Middle frontal gyrus (tissue), 1 donor: Measurements from ENCODE around the gene FOXN3.
"Not testable (repeated sequence)": the region's sequence is repeated elsewhere in the genome, so short reads cannot be mapped to it uniquely, and the experiment has no call there.

Source experiments
- DNase-seq: peaks from one replicate; pipeline ENCODE4 v3.0.0-alpha.2; 2015; ENCODE audit warnings: low spot score; ENCODE audit errors: extremely low spot score

FOXN3 gene

DNA sequence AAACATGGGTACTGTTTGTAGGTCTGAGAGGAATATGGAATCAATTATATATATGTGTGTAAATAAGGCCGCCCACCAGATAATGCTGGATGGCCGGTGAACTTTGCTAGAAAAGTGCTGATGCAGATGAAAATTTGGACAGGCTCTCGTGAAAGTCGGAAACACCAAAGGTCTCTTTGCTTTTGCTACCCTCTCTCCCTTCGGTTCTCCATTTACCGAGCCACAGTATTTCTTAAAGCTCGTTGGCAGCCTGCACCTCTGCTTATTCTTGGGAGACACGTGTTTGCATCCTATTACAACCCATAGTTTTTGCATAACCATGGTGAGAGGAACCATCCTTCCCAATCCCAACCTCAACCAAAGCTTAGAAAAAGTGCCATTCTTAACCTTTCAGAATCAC is 109.6 kb downstream of the FOXN3 start:
- DNase-seq = no peak

DNA sequence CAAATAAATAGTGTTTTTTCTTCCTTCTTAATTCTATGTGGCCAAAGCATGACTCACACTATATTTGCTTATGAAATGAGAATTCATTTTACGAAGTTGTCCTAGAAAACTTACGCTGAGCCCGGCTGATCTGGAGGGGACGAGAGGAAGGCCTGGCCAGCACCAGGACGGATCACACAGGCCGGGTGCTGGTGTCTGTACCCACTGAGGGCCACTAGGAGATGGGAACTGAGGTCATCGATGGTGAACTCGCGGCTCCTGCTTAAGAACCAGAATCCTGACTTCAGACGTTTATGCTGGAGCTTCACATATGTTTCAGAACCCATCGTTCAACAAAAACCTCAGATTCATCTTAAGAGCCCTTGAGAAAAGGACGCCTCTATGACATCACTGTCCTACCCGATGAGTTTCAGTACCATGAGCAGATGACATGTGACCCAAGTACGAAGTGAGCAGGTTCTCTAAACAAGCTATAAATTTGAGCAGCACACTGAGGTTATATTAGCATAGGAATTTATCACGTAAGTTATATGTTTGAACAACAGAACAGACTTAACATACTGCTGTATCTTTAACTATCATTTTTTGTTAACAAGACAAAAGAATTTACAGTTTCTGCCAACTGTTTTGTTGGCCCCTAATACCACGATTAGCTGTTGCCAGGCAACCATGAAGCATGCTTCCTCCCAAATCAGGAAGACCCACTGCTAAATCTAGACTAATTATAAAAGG is 111.9 kb downstream of the FOXN3 start:
- no peak for DNase-seq

DNA sequence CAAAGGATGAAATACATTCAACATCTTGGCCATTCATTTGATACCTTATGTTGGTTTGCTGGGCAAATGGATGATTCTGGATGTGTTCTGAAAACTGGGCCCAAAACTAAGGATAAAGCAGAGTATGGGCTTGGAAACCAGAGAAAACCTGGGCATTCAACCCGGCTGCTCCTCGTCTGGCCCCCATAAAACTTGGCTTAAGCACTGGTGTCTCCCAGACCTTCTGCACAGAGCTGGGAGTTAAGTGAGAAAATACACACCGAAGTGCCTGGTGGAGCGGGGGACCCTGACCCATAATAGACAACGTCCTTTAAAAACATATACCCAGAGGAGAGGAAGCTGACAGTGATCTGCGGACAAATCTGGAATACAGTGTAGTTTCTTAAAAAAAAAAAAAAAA is 112.5 kb downstream of the FOXN3 start:
- no peak for DNase-seq

DNA sequence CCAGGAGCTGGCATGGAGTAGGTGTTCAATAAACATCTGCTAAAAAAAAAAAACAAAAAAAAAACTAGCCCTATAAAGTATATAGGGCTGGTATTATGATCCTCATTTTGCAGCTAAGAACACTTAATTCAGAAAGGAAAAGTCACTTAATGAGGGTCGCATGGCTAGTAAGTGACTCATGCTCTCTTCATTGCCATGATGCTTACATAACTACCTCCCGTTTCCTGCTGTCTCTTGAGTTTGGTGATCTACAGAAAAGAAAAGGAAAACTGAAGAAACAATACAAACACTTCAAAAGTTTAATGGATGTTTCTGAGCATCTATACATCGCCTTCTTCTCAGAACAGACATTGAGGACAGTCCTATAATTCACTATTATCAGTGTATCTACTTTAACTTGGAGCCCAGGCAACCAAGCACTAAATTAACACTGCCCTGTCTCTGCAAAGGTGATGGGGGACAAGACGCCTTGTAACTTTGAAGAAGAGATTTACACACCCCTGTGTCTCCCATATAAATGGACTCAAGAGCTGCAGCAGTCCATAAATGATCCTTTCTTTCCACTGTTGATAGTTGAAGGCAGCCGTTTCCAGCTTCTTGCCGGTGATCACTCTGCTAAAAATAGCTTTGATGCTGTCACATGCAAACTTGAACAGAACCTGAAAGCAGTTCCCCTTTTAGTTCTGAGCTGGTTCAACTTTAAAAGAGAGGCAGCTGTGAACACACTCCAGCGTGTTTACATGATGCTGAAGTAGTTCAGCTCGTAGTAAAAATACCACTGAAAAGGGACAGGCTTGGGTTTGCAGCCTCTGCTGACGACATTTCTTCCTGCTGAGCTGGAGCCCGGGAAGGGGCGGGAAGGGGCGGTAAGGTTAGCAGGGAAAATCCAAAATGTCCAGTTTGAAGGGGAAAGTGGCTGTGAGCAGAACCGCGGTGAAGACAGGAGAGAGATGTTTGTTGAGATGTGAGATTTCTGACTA is 113.3 kb downstream of the FOXN3 start:
- DNase-seq = peak; percentile 36

DNA sequence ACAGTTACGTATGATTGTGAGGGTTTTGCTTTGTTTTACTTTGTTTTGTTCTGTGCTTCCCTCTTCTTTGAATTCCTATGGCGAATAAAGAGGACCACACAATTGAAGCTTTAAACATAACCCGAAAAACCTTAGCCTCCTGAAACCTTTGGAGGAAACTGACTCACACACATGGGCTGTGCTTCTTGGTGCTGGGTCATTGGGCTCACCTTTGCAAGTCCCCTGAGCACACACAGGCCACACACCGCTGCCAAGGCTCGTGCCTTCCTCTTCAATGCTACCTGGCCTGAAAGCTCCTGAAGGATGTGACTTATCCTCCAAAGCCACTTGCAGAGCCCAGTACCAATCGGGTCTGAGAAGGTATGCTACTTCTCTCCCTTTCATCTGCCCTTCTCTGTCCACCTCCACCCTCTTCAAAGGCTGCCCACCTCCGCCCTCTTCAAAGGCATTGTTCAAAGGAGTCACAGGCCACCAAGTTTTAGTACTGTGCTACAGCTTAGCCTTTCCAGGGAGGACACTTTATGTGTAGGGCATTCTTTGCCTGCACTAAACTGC is 114.6 kb downstream of the FOXN3 start:
- no peak for DNase-seq

DNA sequence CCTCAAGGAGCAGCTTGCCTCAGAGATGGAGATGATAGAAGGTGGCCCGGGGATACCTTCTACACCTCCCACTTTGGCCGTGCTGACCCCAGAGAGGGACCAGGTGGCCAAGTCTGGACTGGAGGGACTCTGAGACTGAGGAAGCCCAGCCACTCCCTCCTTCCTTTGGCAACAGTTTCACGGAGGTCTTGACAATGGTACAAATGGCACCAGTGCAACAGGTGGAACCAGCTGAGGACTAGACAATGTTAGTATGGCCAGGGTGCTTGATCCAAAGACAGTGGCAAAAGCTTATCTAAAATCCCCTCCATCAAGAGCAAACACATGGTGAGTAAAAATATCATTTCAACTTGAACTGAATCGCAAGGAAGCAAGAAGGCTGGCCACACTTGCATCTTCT is 117.4 kb downstream of the FOXN3 start:
- DNase-seq = no peak

DNA sequence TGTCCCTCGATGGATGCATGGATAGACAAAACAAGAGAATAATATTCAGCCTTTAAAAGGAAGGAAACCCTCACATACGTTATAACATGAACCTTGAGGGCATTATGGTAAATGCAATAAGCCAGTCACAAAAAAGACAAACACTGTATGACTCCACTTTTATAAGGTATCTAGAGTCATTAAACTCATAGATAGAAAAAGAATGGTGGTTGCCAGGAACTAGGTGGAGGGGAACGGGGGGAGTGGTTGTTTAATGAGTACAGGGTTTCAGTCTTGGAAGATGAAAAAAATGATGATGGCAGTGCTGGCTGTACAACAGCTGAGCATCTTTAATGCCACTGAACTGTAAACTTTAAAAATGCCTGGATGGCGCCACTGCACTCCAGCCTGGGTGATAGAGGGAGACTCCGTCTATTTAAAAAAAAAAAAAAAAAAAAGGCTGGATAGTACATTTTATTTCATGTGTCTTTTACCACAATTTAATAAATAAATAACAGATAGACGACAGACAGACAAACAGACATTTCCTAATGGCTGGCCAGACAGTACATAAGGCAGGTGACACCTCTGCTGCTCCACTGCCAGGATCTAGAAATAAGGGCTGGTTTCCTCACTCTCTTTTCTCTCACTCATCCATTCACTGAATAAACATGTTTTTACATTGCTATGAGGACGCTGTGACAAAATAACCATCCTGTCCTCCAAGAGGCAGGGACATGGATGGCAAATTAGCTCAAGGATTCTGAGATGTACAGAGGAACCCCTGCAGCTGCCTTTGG is 118.8 kb downstream of the FOXN3 start:
- DNase-seq = no peak

DNA sequence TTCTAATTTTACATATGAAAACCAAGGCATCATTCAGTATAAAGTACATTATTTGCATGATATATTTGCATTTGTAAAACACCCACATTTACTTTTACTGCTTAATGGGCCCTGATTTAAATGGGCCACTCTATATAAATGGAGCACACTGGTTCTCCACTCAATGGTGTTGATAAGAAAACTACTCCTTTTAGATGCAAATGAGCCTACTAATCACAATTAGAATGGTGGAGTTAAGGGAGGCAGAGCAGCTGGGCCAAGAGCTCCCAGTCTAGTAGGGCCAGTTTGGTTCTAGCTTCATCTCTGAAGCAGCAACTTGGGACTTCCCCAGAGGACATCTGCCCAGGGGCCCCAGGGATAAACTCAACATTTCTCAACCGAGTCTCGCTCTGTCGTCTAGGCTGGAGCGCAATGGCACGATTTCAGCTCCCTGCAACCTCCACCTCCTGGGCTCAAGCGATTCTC is 120.7 kb downstream of the FOXN3 start:
- no peak for DNase-seq

DNA sequence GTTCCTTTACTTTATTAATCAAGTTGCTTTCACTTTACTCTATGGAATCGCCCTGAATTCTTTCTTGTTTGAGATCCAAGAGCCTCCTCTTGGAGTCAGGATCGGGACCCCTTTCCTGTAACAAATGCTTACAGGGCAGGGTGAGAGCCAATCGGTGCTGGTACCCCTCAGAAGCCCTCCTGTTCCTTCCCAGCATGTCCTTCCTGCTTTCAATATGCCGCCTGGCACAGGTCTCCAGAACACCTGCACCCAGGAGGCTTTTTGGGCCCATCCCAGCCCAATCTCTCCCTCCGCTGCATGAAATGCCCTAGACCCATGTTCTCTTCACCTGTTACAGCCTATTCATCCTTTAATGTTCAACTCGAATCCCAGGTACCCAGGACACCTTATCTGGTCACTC is 122.2 kb downstream of the FOXN3 start:
- no peak for DNase-seq

DNA sequence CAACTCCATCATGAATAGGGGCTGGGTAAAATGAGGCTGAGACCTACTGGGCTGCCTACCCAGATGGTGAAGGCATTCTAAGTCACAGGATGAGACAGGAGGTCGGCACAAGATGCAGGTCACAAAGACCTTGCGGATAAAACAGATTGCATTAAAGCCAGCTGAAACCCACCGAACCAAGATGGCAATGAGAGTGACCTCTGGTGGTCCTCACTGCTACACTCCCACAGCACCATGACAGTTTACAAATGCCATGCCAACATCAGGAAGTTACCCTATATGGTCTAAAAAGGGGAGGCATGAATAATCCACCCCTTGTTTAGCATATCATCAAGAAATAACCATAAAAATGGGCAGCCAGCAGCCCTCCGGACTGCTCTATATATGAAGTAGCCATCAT is 122.6 kb downstream of the FOXN3 start:
- not testable (repeated sequence) for DNase-seq

DNA sequence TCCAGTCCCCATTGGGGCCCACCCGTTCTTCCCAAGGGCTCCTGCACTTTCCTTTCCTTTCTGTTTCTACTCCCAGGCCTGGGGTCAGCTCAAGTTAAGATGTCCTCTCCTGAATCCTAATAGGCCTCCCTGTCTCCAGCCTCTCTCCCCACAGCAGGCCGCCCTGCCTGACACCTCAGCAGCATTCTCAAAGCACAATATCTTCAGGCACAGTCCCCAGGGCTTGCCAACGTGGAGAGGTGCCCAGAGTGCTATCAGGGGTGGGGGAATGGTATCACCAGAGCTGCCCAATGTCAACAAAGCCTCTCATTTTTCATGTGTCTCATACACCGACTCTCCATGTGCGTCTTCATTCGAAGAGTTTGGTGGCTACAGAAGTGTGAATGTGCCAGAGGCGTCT is 123.0 kb downstream of the FOXN3 start:
- no peak for DNase-seq

DNA sequence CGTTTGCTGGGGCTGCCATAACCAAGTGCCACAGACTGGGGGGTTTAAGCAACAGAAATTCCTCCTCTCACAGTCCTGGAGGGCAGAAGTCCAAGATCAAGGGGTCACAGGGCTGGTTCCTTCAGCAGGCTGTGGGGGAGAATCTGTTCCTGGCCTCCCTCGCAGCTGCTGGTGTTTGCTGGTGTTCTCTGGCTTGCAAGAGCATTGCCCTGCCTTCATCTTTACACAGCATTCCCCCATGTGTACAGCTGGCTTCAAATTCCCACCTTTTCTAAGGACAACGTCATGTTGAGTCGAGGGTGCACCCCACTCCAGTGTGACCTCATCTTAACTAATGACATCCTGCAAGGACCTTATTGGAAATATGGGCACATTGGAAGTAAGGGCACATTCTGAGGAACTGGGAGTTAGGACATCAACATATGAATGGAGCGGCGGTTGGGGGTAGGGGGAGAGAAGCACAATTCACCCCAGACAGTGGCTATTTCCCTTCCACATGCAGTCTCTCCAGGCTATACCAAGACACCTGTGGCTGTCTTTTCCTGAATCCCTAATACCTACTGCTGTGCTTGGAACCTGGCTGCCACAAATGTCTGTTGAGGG is 123.6 kb downstream of the FOXN3 start:
- DNase-seq = no peak

DNA sequence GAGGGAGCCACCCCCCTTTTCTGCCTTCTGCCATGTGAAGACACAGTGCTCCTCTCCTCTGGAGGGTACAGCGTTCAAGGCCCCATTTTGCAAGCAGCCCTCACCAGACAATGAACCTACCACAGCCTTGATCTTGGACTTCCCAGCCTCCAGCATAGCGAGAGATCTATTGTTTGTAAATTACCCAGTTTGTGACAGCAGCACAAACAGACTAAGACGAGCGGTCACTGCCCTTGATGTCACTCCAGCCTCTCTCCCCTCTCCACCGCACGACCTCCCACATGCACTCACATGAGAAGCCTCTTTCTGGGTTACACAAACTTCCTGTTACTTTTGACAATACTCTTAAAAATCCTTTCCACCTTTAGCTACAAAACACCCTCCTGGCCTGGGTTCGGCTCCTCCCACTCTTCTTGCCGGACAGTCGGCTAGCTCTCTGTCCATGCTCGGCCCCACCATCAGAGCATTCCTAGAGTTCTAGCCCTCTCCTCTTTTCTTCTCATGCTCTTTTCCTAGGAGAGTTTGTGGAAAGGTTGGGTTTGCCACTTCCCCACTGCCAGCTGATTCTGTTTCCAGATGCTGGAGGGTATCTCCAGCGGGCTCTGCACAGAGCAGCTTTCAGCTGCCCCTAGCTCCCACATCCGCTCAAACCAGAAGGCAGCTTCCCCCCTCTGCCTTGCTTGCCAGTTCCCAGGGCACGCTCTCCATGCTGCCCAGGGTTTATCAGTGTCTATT is 124.3 kb downstream of the FOXN3 start:
- no peak for DNase-seq

DNA sequence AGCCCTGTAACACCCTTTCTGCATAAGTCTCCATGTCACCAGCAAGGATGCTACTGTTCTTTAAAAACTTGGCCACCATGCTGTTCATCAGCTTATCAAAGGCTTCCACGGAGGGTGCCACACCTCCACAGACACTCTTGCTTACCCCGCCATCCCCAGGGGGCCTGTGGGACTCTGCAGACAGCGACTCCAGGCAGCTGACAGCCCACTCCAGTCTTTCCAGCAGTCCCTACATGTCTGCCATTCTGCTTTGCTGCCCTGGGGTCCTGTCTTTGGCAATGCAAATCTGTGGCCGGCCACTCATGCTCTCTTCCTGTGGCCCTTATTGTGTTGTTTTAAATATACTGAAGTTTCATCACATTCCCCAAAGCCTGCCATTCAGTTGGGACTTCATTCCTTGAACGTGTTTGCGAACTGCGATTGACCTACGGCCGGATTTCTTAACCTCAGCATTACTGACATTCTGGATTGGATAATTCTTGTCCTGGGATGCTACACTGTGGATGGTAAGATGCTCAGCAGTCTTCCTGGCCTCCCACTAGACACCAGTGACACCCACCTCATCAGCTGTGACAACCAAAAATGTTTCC is 125.6 kb downstream of the FOXN3 start:
- no peak for DNase-seq

DNA sequence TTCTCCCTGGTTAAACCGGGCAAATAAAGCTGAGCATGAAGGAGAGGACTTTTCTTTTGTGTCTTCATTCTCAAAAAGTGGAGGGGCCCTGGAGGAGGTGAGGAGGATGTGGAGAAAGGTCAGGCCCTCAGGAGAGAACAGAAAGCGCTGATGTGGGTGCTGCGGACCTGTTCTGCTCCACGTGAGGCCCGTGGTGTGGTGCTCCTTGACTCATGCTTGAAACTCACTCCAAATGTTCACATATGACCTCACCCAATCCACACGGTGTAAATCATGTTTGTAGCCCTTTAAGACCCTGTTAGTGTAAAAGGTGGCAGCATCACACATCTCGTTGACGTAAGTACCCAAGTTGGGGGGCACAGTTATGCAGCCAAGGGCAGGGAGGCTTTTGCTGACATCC is 126.2 kb downstream of the FOXN3 start:
- DNase-seq = no peak

DNA sequence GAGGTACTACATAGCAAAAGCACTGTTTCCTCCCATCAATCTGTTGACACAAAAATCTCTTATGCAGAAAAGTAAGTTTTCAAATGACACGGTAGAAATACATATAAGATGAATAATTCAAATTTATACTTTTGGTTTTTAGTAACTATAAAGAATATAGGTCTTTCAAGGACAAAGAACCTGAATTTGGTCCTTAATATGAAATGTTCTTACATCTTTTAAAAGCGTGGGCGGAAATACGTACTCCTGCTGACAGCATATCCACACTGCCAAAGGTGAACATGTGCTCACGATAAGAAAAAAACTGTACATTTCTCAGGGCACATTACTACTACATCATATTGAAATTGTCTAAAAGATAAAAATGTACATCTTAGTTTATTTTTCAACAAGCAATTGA is 127.6 kb downstream of the FOXN3 start:
- DNase-seq = no peak

DNA sequence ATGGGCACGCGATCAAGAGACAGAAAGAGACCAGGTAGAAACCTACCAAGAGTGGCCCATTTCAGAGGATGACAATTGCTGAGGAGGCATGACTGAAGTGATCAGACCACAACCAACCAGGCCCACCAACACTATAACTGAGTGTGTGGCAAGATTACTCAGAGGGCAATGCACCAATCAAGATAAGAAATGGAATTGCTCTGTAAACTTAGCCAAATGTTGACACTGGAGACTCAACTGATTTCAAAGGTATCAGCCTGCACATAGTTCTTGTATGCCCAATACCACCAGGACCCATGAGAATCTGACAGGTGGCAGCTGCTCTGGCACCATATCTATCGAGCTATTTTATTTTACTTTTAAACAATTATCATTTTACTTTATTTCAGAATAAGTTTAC is 128.9 kb downstream of the FOXN3 start:
- no peak for DNase-seq

DNA sequence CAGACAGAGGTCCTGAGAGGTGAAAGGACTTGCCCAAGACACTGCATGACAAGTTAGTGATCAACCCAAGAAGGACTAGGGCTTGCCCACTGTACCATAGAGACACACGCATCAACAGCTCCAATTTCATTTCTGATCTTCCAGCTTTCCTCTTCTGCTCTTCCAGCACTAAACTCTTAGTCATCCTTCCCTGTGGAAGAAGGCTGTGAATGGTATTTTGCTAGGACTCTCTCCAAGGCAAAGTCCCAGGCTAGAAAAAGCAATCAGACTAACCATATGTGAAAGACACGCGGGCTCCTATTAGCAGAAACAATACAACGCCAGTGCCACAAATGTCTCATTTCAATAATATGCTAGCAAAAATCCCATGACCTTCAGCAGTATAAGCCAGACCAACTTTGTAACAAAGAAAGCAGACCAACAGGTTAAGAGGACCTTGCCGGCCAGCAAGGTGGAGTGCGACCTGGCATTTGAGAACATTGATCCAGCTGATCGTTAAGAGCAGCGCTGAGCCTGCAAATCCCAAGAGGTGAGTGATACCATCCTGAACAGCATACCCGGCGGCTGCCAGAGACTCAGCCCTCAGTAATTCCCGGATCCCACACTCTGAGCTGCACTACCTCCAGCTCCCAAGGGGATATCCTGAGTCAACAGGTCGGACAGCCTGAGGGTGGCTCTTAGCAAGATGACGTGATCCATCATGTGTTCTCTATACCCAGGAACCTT is 132.5 kb downstream of the FOXN3 start:
- no peak for DNase-seq
